Measurements from ENCODE around the gene SSTR3.

The SSTR3 gene

GRCh38 chr22:37188901-37189466 is 23.3 kb downstream of the SSTR3 start:
- ChIA-PET CTCF (no interaction called here), POLR2A (no interaction called here)
- DNase-seq (ENCODE audit: extremely low spot score) = no peak
- TF ChIP-seq, protein P1, sequence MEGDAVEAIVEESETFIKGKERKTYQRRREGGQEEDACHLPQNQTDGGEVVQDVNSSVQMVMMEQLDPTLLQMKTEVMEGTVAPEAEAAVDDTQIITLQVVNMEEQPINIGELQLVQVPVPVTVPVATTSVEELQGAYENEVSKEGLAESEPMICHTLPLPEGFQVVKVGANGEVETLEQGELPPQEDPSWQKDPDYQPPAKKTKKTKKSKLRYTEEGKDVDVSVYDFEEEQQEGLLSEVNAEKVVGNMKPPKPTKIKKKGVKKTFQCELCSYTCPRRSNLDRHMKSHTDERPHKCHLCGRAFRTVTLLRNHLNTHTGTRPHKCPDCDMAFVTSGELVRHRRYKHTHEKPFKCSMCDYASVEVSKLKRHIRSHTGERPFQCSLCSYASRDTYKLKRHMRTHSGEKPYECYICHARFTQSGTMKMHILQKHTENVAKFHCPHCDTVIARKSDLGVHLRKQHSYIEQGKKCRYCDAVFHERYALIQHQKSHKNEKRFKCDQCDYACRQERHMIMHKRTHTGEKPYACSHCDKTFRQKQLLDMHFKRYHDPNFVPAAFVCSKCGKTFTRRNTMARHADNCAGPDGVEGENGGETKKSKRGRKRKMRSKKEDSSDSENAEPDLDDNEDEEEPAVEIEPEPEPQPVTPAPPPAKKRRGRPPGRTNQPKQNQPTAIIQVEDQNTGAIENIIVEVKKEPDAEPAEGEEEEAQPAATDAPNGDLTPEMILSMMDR (IDR thresholded peaks at IDR 0.05; ENCODE audit: control extremely low read depth, extremely low read depth, low read depth, missing control alignments) = no peak

GRCh38 chr22:37187891-37188761 is 24.2 kb downstream of the SSTR3 start, which contains the start of gene C1QTNF6:
C1QTNF6 (minus strand) TSS chr22:37188247; CDS start chr22:37188213, 34 bp downstream.
- ChIA-PET POLR2A (no interaction called here), CTCF (interaction anchor here (1.1 to 1.9 kb wide), 4 partner anchors 10 to 25 kb away, joined by 3 to 6 read pairs (median 4); no protein-coding TSS in a partner anchor)
- no peak for DNase-seq (ENCODE audit: extremely low spot score)
- TF ChIP-seq, protein P1 (IDR thresholded peaks at IDR 0.05; ENCODE audit: control extremely low read depth, extremely low read depth, low read depth, missing control alignments) = no peak

GRCh38 chr22:37187552-37187890 is 24.8 kb downstream of the SSTR3 start:
- POLR2A ChIA-PET = no interaction called here
- TF ChIP-seq, protein P1 (IDR thresholded peaks at IDR 0.05; ENCODE audit: control extremely low read depth, extremely low read depth, low read depth, missing control alignments) = no peak
- no peak for DNase-seq (ENCODE audit: extremely low spot score)
- CTCF ChIA-PET = interaction anchor here (1.1 to 1.9 kb wide), 4 partner anchors 10 to 24 kb away, joined by 3 to 6 read pairs (median 4); no protein-coding TSS in a partner anchor

- POLR2A ChIA-PET = no interaction called here
- TF ChIP-seq, protein P1 (IDR thresholded peaks at IDR 0.05; ENCODE audit: control extremely low read depth, extremely low read depth, low read depth, missing control alignments) = no peak
- no peak for DNase-seq (ENCODE audit: extremely low spot score)
- CTCF ChIA-PET = interaction anchor here (1.1 to 1.9 kb wide), 5 partner anchors 11 to 24 kb away, joined by 3 to 6 read pairs (median 4); no protein-coding TSS in a partner anchor
Measured at GRCh38 chr22:37186997-37187522, 25.2 kb downstream of the SSTR3 start.

DNA sequence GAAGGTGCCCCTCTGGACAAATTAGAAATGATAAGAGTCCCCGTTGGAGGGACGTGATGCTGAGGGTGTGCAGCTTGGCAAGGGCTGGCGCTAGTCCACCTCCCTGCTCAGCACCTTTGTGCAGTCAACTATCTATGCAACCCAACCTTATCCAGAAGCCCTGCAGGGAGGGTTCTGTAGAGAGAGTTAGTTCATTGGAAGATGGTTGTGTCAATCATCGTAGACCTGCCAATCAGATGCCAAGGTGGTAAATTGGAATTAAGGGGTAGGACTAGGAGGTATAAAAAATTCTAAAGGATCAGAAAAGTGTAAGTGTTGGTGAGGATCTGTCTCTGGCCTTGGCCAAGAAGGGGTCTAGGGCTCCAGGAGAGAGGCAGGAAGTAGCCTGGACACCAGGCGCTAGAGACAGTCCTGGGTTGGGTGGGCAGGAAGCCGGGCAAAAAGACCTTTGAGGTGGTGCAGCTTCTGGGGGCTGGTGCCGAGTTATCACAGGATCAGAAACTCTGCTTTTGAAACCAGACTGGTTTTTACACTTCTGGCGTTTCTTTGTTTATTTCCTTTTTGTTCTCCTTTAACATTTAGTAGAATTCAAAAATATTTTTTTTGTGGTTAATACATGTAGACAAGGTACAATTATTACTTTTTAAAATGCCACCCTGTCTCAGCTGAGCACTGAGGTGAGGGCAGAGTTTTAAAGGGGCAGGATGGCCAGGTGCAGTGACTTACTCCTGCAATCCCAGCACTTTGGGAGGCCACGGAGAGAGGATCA is 25.9 kb downstream of the SSTR3 start:
- ChIA-PET POLR2A (no interaction called here), CTCF (interaction anchor here (1.1 to 1.9 kb wide), 3 partner anchors 13 to 23 kb away, joined by 4 to 6 read pairs (median 4); no protein-coding TSS in a partner anchor)
- TF ChIP-seq, protein P1 (IDR thresholded peaks at IDR 0.05; ENCODE audit: control extremely low read depth, extremely low read depth, low read depth, missing control alignments) = no peak
- peak; percentile 80 for DNase-seq (ENCODE audit: extremely low spot score)
